Glutamatergic neuron (in vitro differentiated cells): ENCODE results near the gene CHST8. TPM values are rescaled to one million over a fixed set of nuclear protein-coding genes. Genes with fewer than 3 reads are reported as not detected.

Experiments
- DNase-seq: peaks from one replicate; pipeline ENCODE4 v3.0.0; 2022
- H3K27ac Mint-ChIP-seq: one replicate; pipeline ENCODE4 v1.8.0; 2020; ENCODE audit warnings: mild to moderate bottlenecking, mixed read lengths, inconsistent platforms; ENCODE audit not compliant: unreplicated experiment
- H3K27me3 Mint-ChIP-seq: one replicate; pipeline ENCODE4 v1.8.0; 2020; ENCODE audit warnings: mild to moderate bottlenecking, moderate library complexity, mixed read lengths, inconsistent platforms; ENCODE audit not compliant: unreplicated experiment
- H3K36me3 Mint-ChIP-seq: one replicate; pipeline ENCODE4 v1.8.0; 2020; ENCODE audit warnings: mild to moderate bottlenecking, mixed read lengths, inconsistent platforms; ENCODE audit not compliant: unreplicated experiment
- H3K4me1 Mint-ChIP-seq: one replicate; pipeline ENCODE4 v1.8.0; 2020; ENCODE audit warnings: mild to moderate bottlenecking, low read depth, mixed read lengths, inconsistent platforms; ENCODE audit not compliant: unreplicated experiment
- H3K4me3 Mint-ChIP-seq: one replicate; pipeline ENCODE4 v1.8.0; 2020; ENCODE audit warnings: mild to moderate bottlenecking, mixed read lengths, inconsistent platforms; ENCODE audit not compliant: unreplicated experiment
- H3K9me3 Mint-ChIP-seq: one replicate; pipeline ENCODE4 v1.8.0; 2020; ENCODE audit warnings: mild to moderate bottlenecking, moderate library complexity, mixed read lengths, inconsistent platforms; ENCODE audit not compliant: unreplicated experiment
- total RNA-seq: library from RNA; stranded (reverse); fragmentation: NEBNext Ultra II Directional; extraction: Animal tissue kit (Norgen Biotek cat#: 25700); gene quantifications from one replicate; pipeline ENCODE4 v1.2.1, GENCODE V29; 2021; ENCODE audit not compliant: unreplicated experiment
- TF ChIP-seq, protein P1 (sequence below): fragments of 200-600 bp; sonication (generic); IDR thresholded peaks from one replicate; pipeline ENCODE4 v1.5.0; 2021; ENCODE audit not compliant: partially characterized antibody, unreplicated experiment

The CHST8 gene
- total RNA-seq, 1 donor from 2014 or later = 235 TPM

DNA sequence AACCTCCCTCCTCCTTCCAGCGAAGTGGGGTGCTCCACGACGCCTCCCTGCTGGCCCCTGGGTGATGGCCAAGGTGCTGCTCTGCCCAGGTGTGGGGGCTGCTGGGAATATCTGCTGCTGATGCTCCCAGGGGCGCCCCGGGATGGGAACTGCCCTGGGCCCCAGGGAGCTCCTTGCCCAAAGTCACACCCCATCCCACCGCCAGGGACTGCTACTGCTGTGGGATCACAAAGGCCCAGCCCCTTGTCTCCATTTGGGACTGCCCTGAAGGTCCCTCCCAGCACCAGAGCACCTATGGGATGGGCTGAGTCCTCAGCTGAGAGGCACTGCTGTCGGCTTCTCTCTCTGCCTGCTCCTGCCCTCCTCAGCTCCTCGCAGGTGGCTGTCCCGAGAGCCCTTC, 19.0 kb downstream of the CHST8 start:
- H3K27me3 Mint-ChIP-seq = peaks cover 17% of the 10 kb centered on the region
- peaks cover 18% of the 10 kb centered on the region for H3K9me3 Mint-ChIP-seq
- no peak overlapping the region for H3K4me3 Mint-ChIP-seq
- H3K4me1 Mint-ChIP-seq = peaks cover 38% of the 10 kb centered on the region
- DNase-seq = no peak
- peaks cover 6% of the 10 kb centered on the region for H3K36me3 Mint-ChIP-seq
- no peak overlapping the region for H3K27ac Mint-ChIP-seq
- TF ChIP-seq, protein P1, sequence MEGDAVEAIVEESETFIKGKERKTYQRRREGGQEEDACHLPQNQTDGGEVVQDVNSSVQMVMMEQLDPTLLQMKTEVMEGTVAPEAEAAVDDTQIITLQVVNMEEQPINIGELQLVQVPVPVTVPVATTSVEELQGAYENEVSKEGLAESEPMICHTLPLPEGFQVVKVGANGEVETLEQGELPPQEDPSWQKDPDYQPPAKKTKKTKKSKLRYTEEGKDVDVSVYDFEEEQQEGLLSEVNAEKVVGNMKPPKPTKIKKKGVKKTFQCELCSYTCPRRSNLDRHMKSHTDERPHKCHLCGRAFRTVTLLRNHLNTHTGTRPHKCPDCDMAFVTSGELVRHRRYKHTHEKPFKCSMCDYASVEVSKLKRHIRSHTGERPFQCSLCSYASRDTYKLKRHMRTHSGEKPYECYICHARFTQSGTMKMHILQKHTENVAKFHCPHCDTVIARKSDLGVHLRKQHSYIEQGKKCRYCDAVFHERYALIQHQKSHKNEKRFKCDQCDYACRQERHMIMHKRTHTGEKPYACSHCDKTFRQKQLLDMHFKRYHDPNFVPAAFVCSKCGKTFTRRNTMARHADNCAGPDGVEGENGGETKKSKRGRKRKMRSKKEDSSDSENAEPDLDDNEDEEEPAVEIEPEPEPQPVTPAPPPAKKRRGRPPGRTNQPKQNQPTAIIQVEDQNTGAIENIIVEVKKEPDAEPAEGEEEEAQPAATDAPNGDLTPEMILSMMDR = no peak

- no peak overlapping the region for H3K27ac Mint-ChIP-seq
Observed at GRCh38 chr19:33641261-33641660, 19.5 kb downstream of the CHST8 start.

GRCh38 chr19:33641956-33642498, 20.3 kb downstream of the CHST8 start:
- DNase-seq = no peak
- TF ChIP-seq, protein P1 = no peak
- H3K4me1 Mint-ChIP-seq = peaks cover 39% of the 10 kb centered on the region
- peaks cover 15% of the 10 kb centered on the region for H3K27me3 Mint-ChIP-seq
- H3K36me3 Mint-ChIP-seq = peaks cover 2% of the 10 kb centered on the region
- H3K4me3 Mint-ChIP-seq = no peak overlapping the region
- H3K9me3 Mint-ChIP-seq = peaks cover 19% of the 10 kb centered on the region
- no peak overlapping the region for H3K27ac Mint-ChIP-seq

More at GRCh38 chr19:33641261-33641660, 19.5 kb downstream of the CHST8 start:
- TF ChIP-seq, protein P1 = no peak
- peaks cover 37% of the 10 kb centered on the region for H3K4me1 Mint-ChIP-seq
- H3K9me3 Mint-ChIP-seq = peaks cover 19% of the 10 kb centered on the region
- H3K4me3 Mint-ChIP-seq = no peak overlapping the region
- peaks cover 16% of the 10 kb centered on the region for H3K27me3 Mint-ChIP-seq
- DNase-seq = no peak
- H3K36me3 Mint-ChIP-seq = peaks cover 1% of the 10 kb centered on the region

DNA sequence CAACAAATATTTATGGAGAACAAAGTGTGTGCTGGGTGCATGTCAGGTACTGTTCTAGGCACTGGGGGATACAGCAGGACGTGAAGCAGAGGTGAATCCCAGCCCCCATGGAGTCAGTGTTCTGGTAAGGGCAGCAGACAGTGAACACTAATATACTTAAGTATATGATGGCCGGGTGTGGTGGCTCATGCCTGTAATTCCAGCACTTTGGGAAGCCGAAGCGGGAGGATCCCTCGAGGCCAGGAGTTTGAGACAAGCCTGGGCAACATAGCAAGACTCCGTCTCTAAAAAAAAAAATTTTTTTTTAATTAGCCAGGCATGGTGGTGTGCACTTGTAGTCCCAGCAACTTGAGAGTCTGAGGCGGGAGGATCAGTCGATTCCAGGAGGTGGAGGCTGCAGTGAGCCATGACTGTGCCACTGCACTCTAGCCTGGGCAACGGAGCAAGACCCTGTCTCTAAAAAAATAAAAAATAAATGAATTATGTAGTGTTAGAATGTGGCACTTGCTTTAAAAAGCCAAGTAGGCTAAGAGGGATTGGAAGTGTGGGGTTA, 22.6 kb downstream of the CHST8 start:
- Mint-ChIP-seq H3K36me3 (peaks cover 4% of the 10 kb centered on the region), H3K9me3 (peaks cover 21% of the 10 kb centered on the region), H3K27ac (no peak overlapping the region), H3K4me1 (peaks cover 35% of the 10 kb centered on the region), H3K4me3 (no peak overlapping the region), H3K27me3 (peaks cover 19% of the 10 kb centered on the region)
- TF ChIP-seq, protein P1 = no peak
- no peak for DNase-seq

GRCh38 chr19:33646306-33646705, 24.6 kb downstream of the CHST8 start:
- Mint-ChIP-seq H3K9me3 (peaks cover 19% of the 10 kb centered on the region), H3K27me3 (peaks cover 19% of the 10 kb centered on the region), H3K27ac (no peak overlapping the region), H3K4me1 (peaks cover 39% of the 10 kb centered on the region), H3K4me3 (no peak overlapping the region), H3K36me3 (peaks cover 4% of the 10 kb centered on the region)
- TF ChIP-seq, protein P1 = no peak
- DNase-seq = no peak
